Peyer's patch (tissue), 4 donors: ENCODE data around the gene CDPF1. TPM values are rescaled to one million over a fixed set of nuclear protein-coding genes. Genes with fewer than 3 reads are reported as not detected.

Source experiments
- DNase-seq, 3 donors: peaks; one replicate each; pipeline ENCODE4 v3.0.0-alpha.2; 2017 to 2019
- H3K27ac ChIP-seq, 4 donors: fragments of 200-600 bp; sonication (generic); one replicate each; pipeline ENCODE4 v1.5.1; 2016 to 2019
- H3K27me3 ChIP-seq, 2 donors: fragments of 200-600 bp; sonication (generic); one replicate each; pipeline ENCODE4 v1.5.1; 2019
- H3K36me3 ChIP-seq, 3 donors: fragments of 200-600 bp; sonication (generic); one replicate each; pipeline ENCODE4 v1.5.1; 2016 to 2019
- H3K4me1 ChIP-seq, 4 donors: fragments of 200-600 bp; sonication (generic); one replicate each; pipeline ENCODE4 v1.5.1; 2016 to 2019
- H3K4me3 ChIP-seq, 4 donors: fragments of 200-600 bp; sonication (generic); 1 replicate in 3 of 4; 2 replicates in 1 of 4; pipeline ENCODE4 v1.5.1; 2016 to 2019; ENCODE audit warnings: mild to moderate bottlenecking in 1 of 4
- H3K9me3 ChIP-seq, 4 donors: fragments of 200-600 bp; sonication (generic); one replicate each; pipeline ENCODE4 v1.5.1; 2016 to 2019; ENCODE audit warnings: mild to moderate bottlenecking in 1 of 4
- POLR2A ChIP-seq, 2 donors: fragments of 450-650 bp; IDR thresholded peaks; one replicate each; pipeline ENCODE4 v1.5.1; 2017; ENCODE audit warnings: antibody characterized with exemption in 2 of 2, mild to moderate bottlenecking in 2 of 2, moderate library complexity in 2 of 2
- total RNA-seq, 4 donors: library from RNA; depleted of rRNA; stranded (reverse); fragments of >200 nt; gene quantifications; one replicate each; pipeline ENCODE4 v1.1.0, GENCODE V29; 2016
- TF ChIP-seq, protein P1 (sequence below), 6 experiments: fragments of 450-650 bp in 4 of 6; fragments of 200-600 bp in 2 of 6; sonication (generic) in 1 of 6; IDR thresholded peaks; one replicate each; pipeline ENCODE4 v1.5.1; 2017 to 2019; ENCODE audit warnings: antibody characterized with exemption in 6 of 6, mild to moderate bottlenecking in 3 of 6, moderate library complexity in 1 of 6

Gene CDPF1
- total RNA-seq, 4 donors from 2014 or later, result 7.0 to 23.9 (median 12.1) TPM

DNA sequence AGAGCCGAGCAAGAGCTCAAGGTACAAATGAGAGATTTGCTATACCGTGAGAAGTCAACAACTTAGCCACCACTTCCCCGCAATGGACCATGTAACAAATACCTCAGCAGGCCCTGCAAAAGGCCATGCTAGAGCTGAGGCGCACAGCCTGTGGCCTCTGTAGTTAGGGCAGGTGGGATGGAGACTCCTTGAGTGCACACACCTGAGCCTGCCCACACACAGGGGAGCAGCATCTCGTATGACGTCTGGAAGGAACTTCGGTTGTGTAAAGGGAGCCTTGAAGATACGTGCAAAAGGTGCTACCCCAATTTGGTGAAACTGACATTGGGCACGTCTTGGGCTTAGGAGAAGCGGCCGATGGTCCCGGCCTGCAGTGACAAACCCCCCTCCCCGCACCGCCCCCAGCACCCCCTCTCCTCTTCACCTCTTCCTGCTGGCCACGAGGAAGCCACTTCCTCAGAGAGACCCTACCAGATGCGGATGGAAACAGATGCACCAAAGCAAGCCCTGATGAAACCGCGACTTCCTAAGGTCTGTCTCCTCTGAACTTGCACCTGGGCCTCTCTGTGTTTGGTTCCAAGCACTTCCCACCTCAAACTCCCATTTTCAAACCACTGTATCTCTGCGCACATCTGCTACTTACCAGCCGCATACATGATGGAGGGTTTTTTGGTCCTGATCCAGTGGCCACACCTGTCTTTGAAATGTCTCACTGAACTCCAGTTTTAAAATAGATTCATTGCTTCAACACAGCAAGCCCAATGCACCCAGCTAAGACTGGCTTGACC lies 10.6 kb downstream of the CDPF1 start:
- Histone ChIP-seq H3K9me3 (no peaks in the 10 kb centered on the region), H3K27ac (peak overlapping the region in 2 of 4 donors; percentile 21 to 56), H3K27me3 (no peaks in the 10 kb centered on the region), H3K4me1 (peaks cover 6 to 15% (median 13%) of the 10 kb centered on the region in 4 donors), H3K4me3 (no peak overlapping the region), H3K36me3 (peaks cover 0 to 58% (median 0%) of the 10 kb centered on the region in 3 donors)
- no peak for TF ChIP-seq POLR2A (IDR thresholded peaks at IDR 0.05)
- TF ChIP-seq, protein P1, sequence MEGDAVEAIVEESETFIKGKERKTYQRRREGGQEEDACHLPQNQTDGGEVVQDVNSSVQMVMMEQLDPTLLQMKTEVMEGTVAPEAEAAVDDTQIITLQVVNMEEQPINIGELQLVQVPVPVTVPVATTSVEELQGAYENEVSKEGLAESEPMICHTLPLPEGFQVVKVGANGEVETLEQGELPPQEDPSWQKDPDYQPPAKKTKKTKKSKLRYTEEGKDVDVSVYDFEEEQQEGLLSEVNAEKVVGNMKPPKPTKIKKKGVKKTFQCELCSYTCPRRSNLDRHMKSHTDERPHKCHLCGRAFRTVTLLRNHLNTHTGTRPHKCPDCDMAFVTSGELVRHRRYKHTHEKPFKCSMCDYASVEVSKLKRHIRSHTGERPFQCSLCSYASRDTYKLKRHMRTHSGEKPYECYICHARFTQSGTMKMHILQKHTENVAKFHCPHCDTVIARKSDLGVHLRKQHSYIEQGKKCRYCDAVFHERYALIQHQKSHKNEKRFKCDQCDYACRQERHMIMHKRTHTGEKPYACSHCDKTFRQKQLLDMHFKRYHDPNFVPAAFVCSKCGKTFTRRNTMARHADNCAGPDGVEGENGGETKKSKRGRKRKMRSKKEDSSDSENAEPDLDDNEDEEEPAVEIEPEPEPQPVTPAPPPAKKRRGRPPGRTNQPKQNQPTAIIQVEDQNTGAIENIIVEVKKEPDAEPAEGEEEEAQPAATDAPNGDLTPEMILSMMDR (IDR thresholded peaks at IDR 0.05), result no peak
- DNase-seq, result peak in 2 of 3 donors; percentile 56 to 63

DNA sequence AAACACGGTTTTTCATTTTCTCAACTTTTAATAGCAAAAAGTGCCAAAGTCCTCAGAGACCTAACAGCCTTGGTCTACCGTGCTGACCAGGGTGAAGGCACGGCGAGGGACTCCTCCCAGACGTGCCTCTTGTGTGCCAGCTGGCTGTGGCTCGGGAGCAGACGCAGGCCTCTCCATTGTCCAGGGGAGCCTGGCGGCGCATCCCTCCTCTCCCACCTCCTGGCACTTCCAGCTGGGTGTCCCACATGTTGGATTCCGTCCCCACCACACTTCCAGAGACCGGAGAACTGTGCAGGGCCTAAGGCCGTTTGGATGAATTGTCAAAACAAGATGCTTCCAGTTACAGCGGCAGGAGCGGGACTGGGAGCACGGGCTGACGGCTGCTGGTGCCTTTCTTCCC lies 11.6 kb downstream of the CDPF1 start:
- TF ChIP-seq, protein P1 (IDR thresholded peaks at IDR 0.05), result no peak
- TF ChIP-seq POLR2A (IDR thresholded peaks at IDR 0.05), result no peak
- H3K4me3 ChIP-seq, result no peak overlapping the region
- peaks cover 0 to 61% (median 0%) of the 10 kb centered on the region in 3 donors for H3K36me3 ChIP-seq
- H3K9me3 ChIP-seq, result no peaks in the 10 kb centered on the region
- no peaks in the 10 kb centered on the region for H3K27me3 ChIP-seq
- H3K4me1 ChIP-seq, result peaks cover 6 to 15% (median 13%) of the 10 kb centered on the region in 4 donors
- no peak for DNase-seq
- H3K27ac ChIP-seq, result peak overlapping the region in 1 of 4 donors; percentile 45

DNA sequence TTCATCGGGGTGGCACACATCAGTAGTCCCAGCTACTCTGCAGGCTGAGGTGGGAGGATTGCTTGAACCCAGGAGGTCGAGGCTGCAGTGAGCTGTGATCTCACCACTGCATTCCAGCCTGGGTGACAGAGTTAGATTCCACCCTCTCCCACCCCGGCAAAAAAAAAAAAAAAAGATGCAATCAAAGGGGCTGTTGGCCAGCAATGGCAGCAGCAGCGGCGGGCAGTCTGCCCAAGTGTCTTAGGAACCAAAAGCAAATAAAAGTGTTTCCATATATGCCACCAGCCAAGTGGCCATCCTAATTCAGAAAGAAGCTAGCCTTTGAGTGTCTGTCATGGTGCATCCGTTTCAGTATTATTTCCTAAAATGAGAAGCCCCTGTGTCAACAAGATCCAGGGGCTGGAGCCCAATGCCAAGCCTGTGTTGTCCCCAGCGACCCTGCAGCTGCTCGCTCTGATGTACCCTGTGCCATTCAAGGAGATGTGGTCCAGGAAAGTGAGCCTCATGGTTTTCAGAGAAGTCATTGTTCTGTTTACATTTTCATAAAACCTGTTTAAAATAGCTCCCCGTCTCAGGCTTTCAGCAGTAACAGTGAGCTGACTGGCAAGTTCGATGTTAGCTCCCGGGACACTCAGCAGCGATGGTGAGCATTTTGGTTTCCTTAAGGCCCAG lies 12.5 kb downstream of the CDPF1 start:
- Histone ChIP-seq H3K4me3 (no peak overlapping the region), H3K27me3 (no peaks in the 10 kb centered on the region), H3K9me3 (no peaks in the 10 kb centered on the region), H3K36me3 (peaks cover 0 to 62% (median 0%) of the 10 kb centered on the region in 3 donors), H3K4me1 (peaks cover 6 to 15% (median 13%) of the 10 kb centered on the region in 4 donors), H3K27ac (peak overlapping the region in 1 of 4 donors; percentile 45)
- TF ChIP-seq, protein P1 (IDR thresholded peaks at IDR 0.05), result no peak
- TF ChIP-seq POLR2A (IDR thresholded peaks at IDR 0.05), result no peak
- no peak for DNase-seq

DNA sequence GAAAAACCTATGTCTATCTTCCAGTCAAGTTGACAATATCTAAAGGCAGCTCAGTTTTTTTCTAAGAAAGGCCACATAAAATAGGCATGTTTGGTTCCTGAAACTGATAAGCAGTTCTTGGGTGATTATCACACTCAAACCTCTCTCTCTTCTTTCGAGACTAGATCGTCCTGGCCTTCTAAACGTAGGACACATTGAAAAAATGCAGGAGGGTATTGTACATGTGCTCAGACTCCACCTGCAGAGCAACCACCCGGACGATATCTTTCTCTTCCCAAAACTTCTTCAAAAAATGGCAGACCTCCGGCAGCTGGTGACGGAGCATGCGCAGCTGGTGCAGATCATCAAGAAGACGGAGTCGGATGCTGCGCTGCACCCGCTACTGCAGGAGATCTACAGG lies 15.1 kb downstream of the CDPF1 start:
- H3K36me3 ChIP-seq, result peaks cover 0 to 81% (median 0%) of the 10 kb centered on the region in 3 donors

DNA sequence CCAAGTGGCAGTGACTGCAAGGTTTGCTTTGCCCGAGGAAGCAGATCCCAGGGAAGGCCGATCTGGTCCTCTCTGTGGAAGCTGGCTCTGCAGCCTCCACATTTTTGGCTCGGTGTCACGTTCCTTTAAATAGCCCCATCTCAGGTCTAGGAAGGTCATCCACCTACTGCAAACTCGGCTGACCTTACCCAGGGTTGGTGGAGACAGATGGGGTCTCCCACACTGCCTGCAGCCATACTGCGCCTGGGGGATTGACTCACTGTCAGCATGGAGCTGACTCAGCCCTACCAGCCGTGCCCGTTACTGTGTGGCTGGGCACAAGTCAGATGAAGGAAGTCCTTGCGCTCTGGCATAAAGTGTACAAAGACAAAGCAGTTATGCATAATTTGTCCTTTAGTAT lies 16.9 kb downstream of the CDPF1 start:
- TF ChIP-seq, protein P1 (IDR thresholded peaks at IDR 0.05), result no peak
- no peak for TF ChIP-seq POLR2A (IDR thresholded peaks at IDR 0.05)
- H3K27ac ChIP-seq, result no peak overlapping the region
- H3K27me3 ChIP-seq, result no peaks in the 10 kb centered on the region
- peaks cover 0 to 68% (median 0%) of the 10 kb centered on the region in 3 donors for H3K36me3 ChIP-seq
- no peaks in the 10 kb centered on the region for H3K9me3 ChIP-seq
- H3K4me3 ChIP-seq, result no peak overlapping the region
- DNase-seq, result no peak
- no peaks in the 10 kb centered on the region for H3K4me1 ChIP-seq

More for the DNA sequence above, 15.1 kb downstream of the CDPF1 start:
- H3K4me3 ChIP-seq, result no peak overlapping the region
- H3K4me1 ChIP-seq, result peaks cover 0 to 9% (median 5%) of the 10 kb centered on the region in 4 donors
- H3K27me3 ChIP-seq, result no peaks in the 10 kb centered on the region
- no peak for DNase-seq
- no peak for TF ChIP-seq POLR2A (IDR thresholded peaks at IDR 0.05)
- TF ChIP-seq, protein P1 (IDR thresholded peaks at IDR 0.05), result no peak
- no peak overlapping the region for H3K27ac ChIP-seq
- no peaks in the 10 kb centered on the region for H3K9me3 ChIP-seq
